ENCODE data around the gene C10orf62.

Gene C10orf62

DNA sequence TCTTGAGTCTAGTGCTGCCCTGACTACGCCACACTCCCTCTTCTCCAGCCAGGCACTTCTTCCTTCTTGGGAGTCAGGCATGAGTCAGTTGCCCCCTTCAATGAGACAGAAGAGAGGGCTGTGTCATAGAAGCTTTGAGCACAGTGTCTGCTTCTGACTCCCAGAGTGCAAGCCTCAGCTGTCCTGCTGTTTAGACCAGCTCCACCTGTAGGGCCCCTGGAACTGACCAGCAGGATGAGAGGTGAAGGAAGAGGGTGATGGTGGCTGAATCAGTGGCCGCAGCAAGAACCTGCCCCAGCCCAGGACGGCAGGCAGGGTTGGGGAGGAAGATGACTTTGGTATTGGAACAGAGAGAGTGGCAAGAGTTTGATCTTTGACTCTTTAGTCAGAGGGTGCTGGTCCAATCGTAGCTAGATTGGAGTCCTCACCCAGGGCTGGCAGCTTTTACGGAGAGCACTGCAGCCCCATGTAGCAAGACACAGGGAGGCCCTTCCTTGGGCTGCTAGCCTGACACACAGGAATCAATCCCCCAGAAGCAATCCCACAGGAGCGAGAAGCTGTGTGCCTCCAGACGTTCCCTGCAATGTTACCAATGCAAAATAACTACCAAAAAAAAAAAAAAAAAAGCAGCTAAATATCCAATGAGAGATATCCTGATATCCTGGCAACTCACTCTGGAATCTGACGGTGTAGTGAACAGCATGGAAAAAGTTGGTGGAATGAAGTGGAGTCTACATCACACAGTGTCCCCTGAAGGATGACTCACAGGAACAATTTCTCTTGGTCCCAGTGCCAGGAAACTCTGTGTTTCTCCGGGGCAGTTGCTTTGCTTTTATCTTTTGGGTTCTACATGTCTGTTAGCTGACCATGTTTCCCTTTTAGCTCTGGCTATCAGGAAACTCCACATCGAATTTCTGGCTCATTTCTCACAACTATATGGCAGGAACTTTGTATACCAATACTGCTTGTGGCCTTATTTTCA is 6.9 kb downstream of the C10orf62 start:
- no peak overlapping the region for H3K4me3 ChIP-seq (ENCODE audit: low read length)
- no peaks in the 10 kb centered on the region for H3K36me3 ChIP-seq (ENCODE audit: control insufficient read depth, insufficient read depth, low read length)
- H3K27me3 ChIP-seq (ENCODE audit: control insufficient read depth, insufficient read depth, low read length): no peaks in the 10 kb centered on the region
- H3K9me3 ChIP-seq (ENCODE audit: control insufficient read depth, low read length): no peaks in the 10 kb centered on the region
- H3K4me1 ChIP-seq (ENCODE audit: control insufficient read depth, insufficient read depth, low read length): peaks cover 6% of the 10 kb centered on the region
- peak overlapping the region; percentile 15 for H3K9ac ChIP-seq (ENCODE audit: low read length)

GRCh38 chr10:97597778-97598177 is 8.3 kb downstream of the C10orf62 start:
- Histone ChIP-seq H3K4me3 (ENCODE audit: low read length) (no peak overlapping the region), H3K4me1 (ENCODE audit: control insufficient read depth, insufficient read depth, low read length) (peaks cover 6% of the 10 kb centered on the region), H3K36me3 (ENCODE audit: control insufficient read depth, insufficient read depth, low read length) (no peaks in the 10 kb centered on the region), H3K27me3 (ENCODE audit: control insufficient read depth, insufficient read depth, low read length) (no peaks in the 10 kb centered on the region), H3K9me3 (ENCODE audit: control insufficient read depth, low read length) (no peaks in the 10 kb centered on the region), H3K9ac (ENCODE audit: low read length) (no peak overlapping the region)

DNA sequence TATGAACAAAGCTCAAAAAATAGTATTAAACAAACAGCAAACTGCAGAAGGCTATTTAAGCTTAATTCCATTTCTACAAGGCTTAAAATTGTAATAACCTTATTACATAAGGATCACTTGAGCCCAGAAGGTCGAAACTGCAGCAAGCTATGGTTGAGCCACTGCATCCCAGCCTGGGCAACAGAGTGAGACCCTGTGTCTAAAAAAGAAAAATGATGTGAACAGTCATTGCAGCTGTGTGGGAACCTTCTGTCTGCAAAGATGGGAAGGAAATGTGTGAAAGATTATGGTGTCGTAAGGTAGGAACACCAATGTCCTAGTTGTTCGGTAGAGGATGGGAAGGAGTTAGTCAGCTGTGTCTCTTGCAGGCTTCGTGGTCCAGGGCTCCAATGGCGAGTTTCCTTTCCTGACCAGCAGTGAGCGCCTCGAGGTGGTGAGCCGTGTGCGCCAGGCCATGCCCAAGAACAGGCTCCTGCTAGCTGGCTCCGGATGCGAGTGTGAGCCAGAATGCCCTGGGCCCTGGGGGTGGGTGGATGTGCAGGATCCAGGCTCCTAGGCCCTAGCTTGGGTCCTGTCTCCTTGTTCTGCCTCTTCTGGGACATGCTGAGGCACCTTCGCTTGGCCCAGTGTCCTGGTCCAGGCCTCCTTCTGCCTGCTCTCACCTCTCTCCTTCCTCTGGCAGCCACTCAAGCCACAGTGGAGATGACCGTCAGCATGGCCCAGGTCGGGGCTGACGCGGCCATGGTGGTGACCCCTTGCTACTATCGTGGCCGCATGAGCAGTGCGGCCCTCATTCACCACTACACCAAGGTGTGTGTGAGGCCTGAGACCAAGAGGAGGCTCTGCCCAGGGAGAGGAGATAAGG is 9.1 kb downstream of the C10orf62 start:
- Histone ChIP-seq H3K9me3 (ENCODE audit: control insufficient read depth, low read length) (no peaks in the 10 kb centered on the region), H3K4me1 (ENCODE audit: control insufficient read depth, insufficient read depth, low read length) (peaks cover 6% of the 10 kb centered on the region), H3K4me3 (ENCODE audit: low read length) (no peak overlapping the region), H3K36me3 (ENCODE audit: control insufficient read depth, insufficient read depth, low read length) (no peaks in the 10 kb centered on the region), H3K9ac (ENCODE audit: low read length) (no peak overlapping the region), H3K27me3 (ENCODE audit: control insufficient read depth, insufficient read depth, low read length) (no peaks in the 10 kb centered on the region)

GRCh38 chr10:97599272-97599619 is 9.7 kb downstream of the C10orf62 start:
- Histone ChIP-seq H3K4me1 (ENCODE audit: control insufficient read depth, insufficient read depth, low read length) (peaks cover 6% of the 10 kb centered on the region), H3K27me3 (ENCODE audit: control insufficient read depth, insufficient read depth, low read length) (no peaks in the 10 kb centered on the region), H3K9me3 (ENCODE audit: control insufficient read depth, low read length) (no peaks in the 10 kb centered on the region), H3K36me3 (ENCODE audit: control insufficient read depth, insufficient read depth, low read length) (no peaks in the 10 kb centered on the region), H3K9ac (ENCODE audit: low read length) (no peak overlapping the region), H3K4me3 (ENCODE audit: low read length) (no peak overlapping the region)

DNA sequence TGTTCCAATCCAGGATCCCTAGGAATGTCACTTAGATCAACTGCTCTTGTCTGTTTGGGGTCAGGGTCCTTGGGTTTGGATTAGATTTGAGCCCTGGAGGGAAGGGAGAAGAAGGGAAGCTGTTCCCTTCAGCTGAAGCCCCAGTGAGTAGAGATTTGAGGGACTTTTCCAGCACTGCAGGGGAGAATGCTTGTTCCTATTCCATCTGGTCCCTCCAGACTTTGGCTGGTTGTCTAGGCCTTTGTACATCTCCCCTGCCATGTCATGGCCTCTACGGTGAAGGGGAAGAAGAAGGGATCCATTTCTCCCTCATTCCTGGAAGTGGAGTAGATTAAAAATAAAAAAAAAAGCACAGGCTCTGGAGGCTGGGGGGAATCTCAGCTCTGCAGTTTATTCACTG is 11.1 kb downstream of the C10orf62 start:
- Histone ChIP-seq H3K36me3 (ENCODE audit: control insufficient read depth, insufficient read depth, low read length) (no peaks in the 10 kb centered on the region), H3K4me1 (ENCODE audit: control insufficient read depth, insufficient read depth, low read length) (peaks cover 6% of the 10 kb centered on the region), H3K4me3 (ENCODE audit: low read length) (no peak overlapping the region), H3K9me3 (ENCODE audit: control insufficient read depth, low read length) (no peaks in the 10 kb centered on the region), H3K27me3 (ENCODE audit: control insufficient read depth, insufficient read depth, low read length) (no peaks in the 10 kb centered on the region), H3K9ac (ENCODE audit: low read length) (no peak overlapping the region)

DNA sequence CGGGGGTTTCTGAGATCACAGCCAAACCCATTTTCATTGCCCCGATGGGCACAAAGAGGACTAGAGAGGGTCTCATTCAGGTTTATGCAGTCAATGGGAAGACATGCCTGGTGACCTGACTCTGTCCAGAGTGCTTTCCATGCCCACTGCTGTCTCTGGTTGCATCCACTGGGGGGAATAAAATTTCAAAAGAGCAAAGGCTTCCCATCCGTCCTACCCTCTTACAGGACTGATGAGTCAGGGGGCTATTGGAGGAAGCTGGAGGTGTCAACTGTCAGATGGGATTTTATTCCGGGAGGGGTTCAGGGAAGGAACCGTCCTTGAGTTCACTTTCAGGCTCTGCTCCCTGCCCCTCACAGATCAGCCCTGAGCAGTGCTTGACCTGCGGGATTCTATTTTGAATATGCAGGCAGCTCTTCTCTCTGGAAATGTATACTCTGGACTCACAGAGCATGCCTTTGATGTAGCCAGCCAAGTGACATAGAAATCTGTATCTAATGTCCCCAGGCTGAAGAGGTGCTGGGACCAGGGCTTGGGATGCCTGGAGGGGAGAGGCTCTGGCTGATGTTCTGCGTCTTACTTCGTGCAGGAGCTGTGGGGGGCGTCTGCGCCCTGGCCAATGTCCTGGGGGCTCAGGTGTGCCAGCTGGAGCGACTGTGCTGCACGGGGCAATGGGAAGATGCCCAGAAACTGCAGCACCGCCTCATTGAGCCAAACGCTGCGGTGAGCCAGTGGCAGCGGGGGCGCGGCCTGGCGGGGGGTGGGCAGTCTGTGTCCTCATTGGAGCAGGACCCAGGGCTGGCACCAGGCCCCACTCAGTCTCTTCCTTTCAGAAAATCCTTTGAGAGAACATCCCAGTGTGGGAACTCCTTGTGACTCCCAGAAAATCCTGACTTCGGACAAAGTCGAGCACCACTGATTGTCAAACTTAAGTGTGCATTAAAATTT is 12.0 kb downstream of the C10orf62 start:
- Histone ChIP-seq H3K4me1 (ENCODE audit: control insufficient read depth, insufficient read depth, low read length) (peaks cover 2% of the 10 kb centered on the region), H3K9ac (ENCODE audit: low read length) (no peak overlapping the region), H3K9me3 (ENCODE audit: control insufficient read depth, low read length) (no peaks in the 10 kb centered on the region), H3K27me3 (ENCODE audit: control insufficient read depth, insufficient read depth, low read length) (no peaks in the 10 kb centered on the region), H3K36me3 (ENCODE audit: control insufficient read depth, insufficient read depth, low read length) (no peaks in the 10 kb centered on the region), H3K4me3 (ENCODE audit: low read length) (no peak overlapping the region)

GRCh38 chr10:97607095-97607636 is 17.6 kb downstream of the C10orf62 start:
- H3K4me1 ChIP-seq (ENCODE audit: control insufficient read depth, insufficient read depth, low read length): no peaks in the 10 kb centered on the region
- H3K27me3 ChIP-seq (ENCODE audit: control insufficient read depth, insufficient read depth, low read length): no peaks in the 10 kb centered on the region
- H3K36me3 ChIP-seq (ENCODE audit: control insufficient read depth, insufficient read depth, low read length): no peaks in the 10 kb centered on the region
- no peak overlapping the region for H3K4me3 ChIP-seq (ENCODE audit: low read length)
- H3K9me3 ChIP-seq (ENCODE audit: control insufficient read depth, low read length): no peaks in the 10 kb centered on the region
- no peak overlapping the region for H3K9ac ChIP-seq (ENCODE audit: low read length)

GRCh38 chr10:97608991-97609561 is 19.6 kb downstream of the C10orf62 start:
- Histone ChIP-seq H3K27me3 (ENCODE audit: control insufficient read depth, insufficient read depth, low read length) (no peaks in the 10 kb centered on the region), H3K9me3 (ENCODE audit: control insufficient read depth, low read length) (no peaks in the 10 kb centered on the region), H3K36me3 (ENCODE audit: control insufficient read depth, insufficient read depth, low read length) (no peaks in the 10 kb centered on the region), H3K9ac (ENCODE audit: low read length) (no peak overlapping the region), H3K4me1 (ENCODE audit: control insufficient read depth, insufficient read depth, low read length) (no peaks in the 10 kb centered on the region), H3K4me3 (ENCODE audit: low read length) (no peak overlapping the region)

GRCh38 chr10:97611473-97611872 is 22.0 kb downstream of the C10orf62 start:
- no peaks in the 10 kb centered on the region for H3K9me3 ChIP-seq (ENCODE audit: control insufficient read depth, low read length)
- H3K27me3 ChIP-seq (ENCODE audit: control insufficient read depth, insufficient read depth, low read length): no peaks in the 10 kb centered on the region
- no peaks in the 10 kb centered on the region for H3K4me1 ChIP-seq (ENCODE audit: control insufficient read depth, insufficient read depth, low read length)
- H3K36me3 ChIP-seq (ENCODE audit: control insufficient read depth, insufficient read depth, low read length): no peaks in the 10 kb centered on the region
- no peak overlapping the region for H3K9ac ChIP-seq (ENCODE audit: low read length)
- H3K4me3 ChIP-seq (ENCODE audit: low read length): no peak overlapping the region

DNA sequence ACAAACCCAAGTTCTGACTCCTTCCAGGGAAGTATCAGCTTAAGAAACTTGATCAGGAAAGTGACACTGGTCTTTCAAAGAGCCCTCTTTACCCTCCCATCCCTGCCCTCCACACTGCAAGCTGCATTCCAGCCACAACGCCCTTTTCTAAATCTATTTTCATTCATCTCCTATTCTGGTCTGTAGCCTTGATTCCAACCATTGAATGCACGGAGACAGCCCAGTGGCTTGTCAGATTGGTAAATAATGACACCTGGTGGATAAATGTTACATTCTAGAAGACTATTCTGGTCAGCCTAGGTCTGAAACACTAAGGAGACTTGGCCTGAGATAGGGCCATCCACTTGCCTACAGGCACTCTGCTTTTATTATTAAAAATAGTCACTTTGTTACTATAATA is 22.9 kb downstream of the C10orf62 start:
- Histone ChIP-seq H3K4me3 (ENCODE audit: low read length) (no peak overlapping the region), H3K4me1 (ENCODE audit: control insufficient read depth, insufficient read depth, low read length) (no peaks in the 10 kb centered on the region), H3K9ac (ENCODE audit: low read length) (no peak overlapping the region), H3K9me3 (ENCODE audit: control insufficient read depth, low read length) (no peaks in the 10 kb centered on the region), H3K27me3 (ENCODE audit: control insufficient read depth, insufficient read depth, low read length) (no peaks in the 10 kb centered on the region), H3K36me3 (ENCODE audit: control insufficient read depth, insufficient read depth, low read length) (no peaks in the 10 kb centered on the region)

GRCh38 chr10:97618285-97618684 is 28.8 kb downstream of the C10orf62 start:
- Histone ChIP-seq H3K9ac (ENCODE audit: low read length) (no peak overlapping the region), H3K27me3 (ENCODE audit: control insufficient read depth, insufficient read depth, low read length) (no peaks in the 10 kb centered on the region), H3K9me3 (ENCODE audit: control insufficient read depth, low read length) (no peaks in the 10 kb centered on the region), H3K4me1 (ENCODE audit: control insufficient read depth, insufficient read depth, low read length) (no peaks in the 10 kb centered on the region), H3K36me3 (ENCODE audit: control insufficient read depth, insufficient read depth, low read length) (no peaks in the 10 kb centered on the region), H3K4me3 (ENCODE audit: low read length) (no peak overlapping the region)

Measured in mucosa of stomach (tissue), 1 donor.